ENCODE results near the gene METTL25B.
A peak's percentile ranks its signal among the peaks of the same experiment; 100 is the strongest.

METTL25B gene

GRCh38 chr1:156700736-156701531 is 27.3 kb upstream of the METTL25B start:
- no peak for DNase-seq (ENCODE audit: low spot score)

- no peak for DNase-seq (ENCODE audit: low spot score)
Observed at GRCh38 chr1:156703336-156703735, 24.9 kb upstream of the METTL25B start.

GRCh38 chr1:156703741-156704140 is 24.5 kb upstream of the METTL25B start:
- no peak for DNase-seq (ENCODE audit: low spot score)

- no peak for DNase-seq (ENCODE audit: low spot score)
Observed at GRCh38 chr1:156704166-156704711, 24.0 kb upstream of the METTL25B start.

- DNase-seq (ENCODE audit: low spot score): peak; percentile 27
Observed at GRCh38 chr1:156704930-156705320, 23.3 kb upstream of the METTL25B start.

GRCh38 chr1:156705321-156705917 is 22.9 kb upstream of the METTL25B start, which contains the start of gene CRABP2:
TSS of gene CRABP2 (minus strand) at chr1:156705583. CDS start at chr1:156705446, 137 bp downstream.
- no peak for DNase-seq (ENCODE audit: low spot score)

GRCh38 chr1:156705918-156706656 is 22.2 kb upstream of the METTL25B start:
- DNase-seq (ENCODE audit: low spot score): peak; percentile 54

- no peak for DNase-seq (ENCODE audit: low spot score)
Observed at GRCh38 chr1:156706657-156707416, 21.4 kb upstream of the METTL25B start.

- DNase-seq (ENCODE audit: low spot score): no peak
Observed at GRCh38 chr1:156707417-156708217, 20.7 kb upstream of the METTL25B start.

- no peak for DNase-seq (ENCODE audit: low spot score)
Observed at GRCh38 chr1:156708218-156708661, 20.0 kb upstream of the METTL25B start.

- DNase-seq (ENCODE audit: low spot score): no peak
Observed at GRCh38 chr1:156709031-156709430, 19.2 kb upstream of the METTL25B start.

- DNase-seq (ENCODE audit: low spot score): no peak
Observed at GRCh38 chr1:156709757-156710489, 18.3 kb upstream of the METTL25B start.

- no peak for DNase-seq (ENCODE audit: low spot score)
Observed at GRCh38 chr1:156711011-156711817, 17.1 kb upstream of the METTL25B start.

GRCh38 chr1:156712626-156713025 is 15.6 kb upstream of the METTL25B start:
- no peak for DNase-seq (ENCODE audit: low spot score)

- no peak for DNase-seq (ENCODE audit: low spot score)
Observed at GRCh38 chr1:156714830-156715229, 13.4 kb upstream of the METTL25B start.

- DNase-seq (ENCODE audit: low spot score): no peak
Observed at GRCh38 chr1:156717351-156717750, 10.9 kb upstream of the METTL25B start.

GRCh38 chr1:156721131-156721530 is 7.1 kb upstream of the METTL25B start:
- DNase-seq (ENCODE audit: low spot score): no peak

- no peak for DNase-seq (ENCODE audit: low spot score)
Observed at GRCh38 chr1:156721535-156721934, 6.7 kb upstream of the METTL25B start.

- peak; percentile 77 for DNase-seq (ENCODE audit: low spot score)
Observed at GRCh38 chr1:156725683-156726280, 2.5 kb upstream of the METTL25B start.

Measured in CD4-positive, alpha-beta T cell treated with Interleukin-15 for 4 hours (primary cell).